ENCODE results near the gene FOXD4L1.
"Not testable (repeated sequence)": the region's sequence is repeated elsewhere in the genome, so short reads cannot be mapped to it uniquely, and the experiment has no call there.

- TF ChIP-seq, protein P1, sequence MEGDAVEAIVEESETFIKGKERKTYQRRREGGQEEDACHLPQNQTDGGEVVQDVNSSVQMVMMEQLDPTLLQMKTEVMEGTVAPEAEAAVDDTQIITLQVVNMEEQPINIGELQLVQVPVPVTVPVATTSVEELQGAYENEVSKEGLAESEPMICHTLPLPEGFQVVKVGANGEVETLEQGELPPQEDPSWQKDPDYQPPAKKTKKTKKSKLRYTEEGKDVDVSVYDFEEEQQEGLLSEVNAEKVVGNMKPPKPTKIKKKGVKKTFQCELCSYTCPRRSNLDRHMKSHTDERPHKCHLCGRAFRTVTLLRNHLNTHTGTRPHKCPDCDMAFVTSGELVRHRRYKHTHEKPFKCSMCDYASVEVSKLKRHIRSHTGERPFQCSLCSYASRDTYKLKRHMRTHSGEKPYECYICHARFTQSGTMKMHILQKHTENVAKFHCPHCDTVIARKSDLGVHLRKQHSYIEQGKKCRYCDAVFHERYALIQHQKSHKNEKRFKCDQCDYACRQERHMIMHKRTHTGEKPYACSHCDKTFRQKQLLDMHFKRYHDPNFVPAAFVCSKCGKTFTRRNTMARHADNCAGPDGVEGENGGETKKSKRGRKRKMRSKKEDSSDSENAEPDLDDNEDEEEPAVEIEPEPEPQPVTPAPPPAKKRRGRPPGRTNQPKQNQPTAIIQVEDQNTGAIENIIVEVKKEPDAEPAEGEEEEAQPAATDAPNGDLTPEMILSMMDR (conservative IDR thresholded peaks at IDR 0.05 in 1 of 2, IDR thresholded peaks at IDR 0.05 in 1 of 2; ENCODE audit: low read depth in 1 of 2, low read length in 2 of 2) = not testable (repeated sequence)
- not testable (repeated sequence) for TF ChIP-seq EZH2 (IDR thresholded peaks at IDR 0.05; ENCODE audit: low read length, missing control alignments)
These were observed 32.7 kb upstream of the FOXD4L1 start for GRCh38 chr2:113465770-113466169.

Measured in fibroblast of lung (primary cell).